HL-60 (cell line): ENCODE results near the gene ATPAF1.

Source experiments
- DNase-seq, 2 experiments: peaks; one replicate each; pipeline ENCODE4 v3.0.0-alpha.2; 2010 to 2020; ENCODE audit warnings: low read depth in 1 of 2, low spot score in 1 of 2
- H3K27ac ChIP-seq: fragments of 250-450 bp; sonication (Bioruptor Pico); replicated peaks from 2 replicates; pipeline ENCODE4 v1.5.1; 2020; ENCODE audit warnings: mild to moderate bottlenecking, moderate library complexity
- H3K27me3 ChIP-seq: fragments of 250-450 bp; sonication (Bioruptor Pico); 2 replicates; pipeline ENCODE4 v1.5.1; 2021; ENCODE audit warnings: mild to moderate bottlenecking, moderate library complexity; ENCODE audit not compliant: insufficient read depth, poor library complexity, severe bottlenecking
- H3K4me3 ChIP-seq: replicated peaks from 2 replicates; pipeline ENCODE4 v1.5.1; 2011; ENCODE audit warnings: mild to moderate bottlenecking, control low read depth, low read length; ENCODE audit not compliant: insufficient read depth
- CTCF ChIP-seq: IDR thresholded peaks from one replicate; pipeline ENCODE4 v1.5.1; 2011; ENCODE audit warnings: low read length, control low read depth, inconsistent platforms; ENCODE audit not compliant: insufficient read depth
- GABPA ChIP-seq: IDR thresholded peaks from 2 replicates; pipeline ENCODE4 v1.6.1; 2012; ENCODE audit warnings: low read depth
- POLR2AphosphoS5 ChIP-seq: IDR thresholded peaks from 2 replicates; pipeline ENCODE4 v1.6.1; 2012; ENCODE audit warnings: low read depth
- SPI1 ChIP-seq: IDR thresholded peaks from 2 replicates; pipeline ENCODE4 v1.6.1; 2012; ENCODE audit warnings: low read depth, mild to moderate bottlenecking, borderline replicate concordance
- TF ChIP-seq, protein P1 (sequence below): IDR thresholded peaks from 2 replicates; pipeline ENCODE4 v1.6.1; 2012; ENCODE audit warnings: low read depth; ENCODE audit not compliant: insufficient replicate concordance

The ATPAF1 gene

DNA sequence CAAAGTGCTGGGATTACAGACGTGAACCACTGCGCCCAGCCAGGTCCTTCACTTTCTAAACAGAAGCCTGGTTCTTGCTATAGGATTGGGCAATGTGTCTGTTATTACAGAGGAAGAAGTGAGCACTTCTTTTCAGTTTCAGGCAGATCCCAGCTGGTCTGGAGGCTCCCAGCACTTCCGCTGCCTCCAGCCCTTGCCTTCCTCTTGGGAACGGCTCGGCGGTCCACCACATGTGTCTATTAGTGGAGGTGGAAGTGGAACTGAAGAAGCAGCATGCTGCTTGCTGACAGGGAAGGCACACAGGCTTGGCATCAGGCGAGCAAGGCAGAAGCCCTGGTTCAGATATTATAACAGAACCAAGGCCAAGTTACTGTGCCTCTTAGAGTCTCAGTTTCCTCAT lies 81.1 kb downstream of the ATPAF1 start:
- peak; percentile 85 to 93 for DNase-seq
- Histone ChIP-seq H3K27me3 (no peaks in the 10 kb centered on the region), H3K27ac (peak overlapping the region; percentile 68), H3K4me3 (no peak overlapping the region)
- TF ChIP-seq, protein P1, sequence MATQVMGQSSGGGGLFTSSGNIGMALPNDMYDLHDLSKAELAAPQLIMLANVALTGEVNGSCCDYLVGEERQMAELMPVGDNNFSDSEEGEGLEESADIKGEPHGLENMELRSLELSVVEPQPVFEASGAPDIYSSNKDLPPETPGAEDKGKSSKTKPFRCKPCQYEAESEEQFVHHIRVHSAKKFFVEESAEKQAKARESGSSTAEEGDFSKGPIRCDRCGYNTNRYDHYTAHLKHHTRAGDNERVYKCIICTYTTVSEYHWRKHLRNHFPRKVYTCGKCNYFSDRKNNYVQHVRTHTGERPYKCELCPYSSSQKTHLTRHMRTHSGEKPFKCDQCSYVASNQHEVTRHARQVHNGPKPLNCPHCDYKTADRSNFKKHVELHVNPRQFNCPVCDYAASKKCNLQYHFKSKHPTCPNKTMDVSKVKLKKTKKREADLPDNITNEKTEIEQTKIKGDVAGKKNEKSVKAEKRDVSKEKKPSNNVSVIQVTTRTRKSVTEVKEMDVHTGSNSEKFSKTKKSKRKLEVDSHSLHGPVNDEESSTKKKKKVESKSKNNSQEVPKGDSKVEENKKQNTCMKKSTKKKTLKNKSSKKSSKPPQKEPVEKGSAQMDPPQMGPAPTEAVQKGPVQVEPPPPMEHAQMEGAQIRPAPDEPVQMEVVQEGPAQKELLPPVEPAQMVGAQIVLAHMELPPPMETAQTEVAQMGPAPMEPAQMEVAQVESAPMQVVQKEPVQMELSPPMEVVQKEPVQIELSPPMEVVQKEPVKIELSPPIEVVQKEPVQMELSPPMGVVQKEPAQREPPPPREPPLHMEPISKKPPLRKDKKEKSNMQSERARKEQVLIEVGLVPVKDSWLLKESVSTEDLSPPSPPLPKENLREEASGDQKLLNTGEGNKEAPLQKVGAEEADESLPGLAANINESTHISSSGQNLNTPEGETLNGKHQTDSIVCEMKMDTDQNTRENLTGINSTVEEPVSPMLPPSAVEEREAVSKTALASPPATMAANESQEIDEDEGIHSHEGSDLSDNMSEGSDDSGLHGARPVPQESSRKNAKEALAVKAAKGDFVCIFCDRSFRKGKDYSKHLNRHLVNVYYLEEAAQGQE = no peak
- TF ChIP-seq POLR2AphosphoS5 (peak; percentile 85), CTCF (no peak), GABPA (peak; percentile 55), SPI1 (peak; percentile 94)

- Histone ChIP-seq H3K4me3 (no peak overlapping the region), H3K27ac (no peak overlapping the region), H3K27me3 (no peaks in the 10 kb centered on the region)
- TF ChIP-seq SPI1 (no peak), GABPA (no peak), CTCF (no peak), POLR2AphosphoS5 (no peak)
- TF ChIP-seq, protein P1 = no peak
- DNase-seq = no peak
These were observed 82.7 kb downstream of the ATPAF1 start for GRCh38 chr1:46585312-46585938.

- H3K4me3 ChIP-seq = no peak overlapping the region
- no peaks in the 10 kb centered on the region for H3K27me3 ChIP-seq
- TF ChIP-seq GABPA (no peak), POLR2AphosphoS5 (no peak), SPI1 (no peak), CTCF (no peak)
- TF ChIP-seq, protein P1 = no peak
- DNase-seq = no peak
- H3K27ac ChIP-seq = no peak overlapping the region
These were observed 84.7 kb downstream of the ATPAF1 start for GRCh38 chr1:46583494-46583893.
